SW480 (cell line): Measurements from ENCODE around the gene ELOA.
"Not testable (repeated sequence)": the region's sequence is repeated elsewhere in the genome, so short reads cannot be mapped to it uniquely, and the experiment has no call there.

Experiments used
- DNase-seq: peaks from one replicate; pipeline ENCODE4 v3.0.0-alpha.2; 2016; ENCODE audit warnings: low spot score

ELOA gene

GRCh38 chr1:23784846-23785245, 41.6 kb downstream of the ELOA start:
- no peak for DNase-seq

GRCh38 chr1:23787701-23788100, 44.4 kb downstream of the ELOA start:
- DNase-seq = no peak

GRCh38 chr1:23788695-23789094, 45.4 kb downstream of the ELOA start:
- no peak for DNase-seq

- peak; percentile 88 for DNase-seq
Observed at GRCh38 chr1:23790696-23791515, 47.6 kb downstream of the ELOA start, which contains the start of gene LYPLA2. LYPLA2 (plus strand) TSS chr1:23791145; CDS start chr1:23792683, 1,538 bp downstream.

GRCh38 chr1:23791516-23792047, 48.3 kb downstream of the ELOA start:
- peak; percentile 40 for DNase-seq

GRCh38 chr1:23792151-23792945, 49.1 kb downstream of the ELOA start:
- DNase-seq = no peak

- DNase-seq = no peak
Observed at GRCh38 chr1:23793018-23793781, 49.9 kb downstream of the ELOA start.

- DNase-seq = no peak
Observed at GRCh38 chr1:23793861-23794731, 50.8 kb downstream of the ELOA start.

GRCh38 chr1:23794732-23795182, 51.5 kb downstream of the ELOA start:
- DNase-seq = not testable (repeated sequence)

GRCh38 chr1:23795676-23796465, 52.6 kb downstream of the ELOA start:
- DNase-seq = no peak

GRCh38 chr1:23796466-23797271, 53.4 kb downstream of the ELOA start:
- no peak for DNase-seq

GRCh38 chr1:23797478-23798448, 54.5 kb downstream of the ELOA start:
- DNase-seq = no peak

GRCh38 chr1:23798662-23799142, 55.4 kb downstream of the ELOA start:
- DNase-seq = no peak

GRCh38 chr1:23799255-23799569, 55.9 kb downstream of the ELOA start:
- no peak for DNase-seq

GRCh38 chr1:23799570-23800399, 56.5 kb downstream of the ELOA start:
- DNase-seq = peak; percentile 92

- peak; percentile 94 for DNase-seq
Observed at GRCh38 chr1:23800400-23801337, 57.4 kb downstream of the ELOA start, which contains the start of gene GALE. GALE (minus strand) TSS chr1:23800754; CDS start chr1:23799007, 1,747 bp downstream.
